PC-3 (cell line): Measurements from ENCODE around the gene TANGO2. TPM values are rescaled to one million over a fixed set of nuclear protein-coding genes. Genes with fewer than 3 reads are reported as not detected.

Experiments
- ATAC-seq: fragments of 200-7000 bp; cut with Tn5 transposase; 2 replicates; pipeline ENCODE4 v1.9.1; 2020; ENCODE audit warnings: mild to moderate bottlenecking, moderate library complexity
- BruUV-seq: library from RNA; stranded (reverse); fragments of 400-500 nt; replicated peaks from 2 replicates; lab custom pipeline; 2021; lab: Mats Ljungman, UMichigan
- CTCF ChIA-PET: fragments of 300-600 bp; sonication (Branson Sonifier 250); formaldehyde crosslinking; loops from one replicate; lab custom pipeline; 2022; ENCODE audit warnings: antibody characterized with exemption; lab: Charles Lee
- POLR2A ChIA-PET: fragments of 300-600 bp; sonication (Branson Sonifier 250); formaldehyde crosslinking; loops from one replicate; lab custom pipeline; 2022; ENCODE audit warnings: antibody characterized with exemption; ENCODE audit not compliant: unreplicated experiment; lab: Charles Lee
- DNase-seq: peaks from one replicate; pipeline ENCODE4 v3.0.0-alpha.2; 2015
- H2AFZ ChIP-seq: fragments of 300-600 bp; sonication (generic); 2 replicates; pipeline ENCODE4 v1.6.0; 2016; ENCODE audit warnings: antibody characterized with exemption, low read length
- H3F3A ChIP-seq: fragments of 300-600 bp; sonication (generic); one replicate; pipeline ENCODE4 v1.6.0; 2017; ENCODE audit warnings: antibody characterized with exemption, low read length, control low read depth, mild to moderate bottlenecking; ENCODE audit not compliant: unreplicated experiment
- H3K27ac ChIP-seq: fragments of 300-600 bp; sonication (generic); 2 replicates; pipeline ENCODE4 v1.5.1; 2016; ENCODE audit warnings: mild to moderate bottlenecking, low read length
- H3K27me3 ChIP-seq: fragments of 300-600 bp; sonication (generic); 2 replicates; pipeline ENCODE4 v1.6.1; 2016; ENCODE audit warnings: low read length, mixed read lengths
- H3K36me3 ChIP-seq: fragments of 300-600 bp; sonication (generic); 2 replicates; pipeline ENCODE4 v1.6.1; 2016; ENCODE audit warnings: low read depth, mixed run types, low read length, mixed read lengths
- H3K4me1 ChIP-seq: fragments of 300-600 bp; sonication (generic); 2 replicates; pipeline ENCODE4 v1.5.1; 2016; ENCODE audit warnings: low read length; ENCODE audit not compliant: insufficient read depth
- H3K4me2 ChIP-seq: fragments of 300-600 bp; sonication (generic); 2 replicates; pipeline ENCODE4 v1.6.0; 2016; ENCODE audit warnings: low read length
- H3K4me3 ChIP-seq: fragments of 300-600 bp; sonication (generic); 2 replicates; pipeline ENCODE4 v1.5.1; 2016; ENCODE audit warnings: mild to moderate bottlenecking, low read length, mixed read lengths
- H3K79me2 ChIP-seq: fragments of 300-600 bp; sonication (generic); 2 replicates; pipeline ENCODE4 v1.6.1; 2017; ENCODE audit warnings: low read length, mixed read lengths
- H3K9ac ChIP-seq: fragments of 300-600 bp; sonication (generic); 2 replicates; pipeline ENCODE4 v1.6.0; 2016; ENCODE audit warnings: mild to moderate bottlenecking, low read length
- H3K9me2 ChIP-seq: fragments of 300-600 bp; sonication (generic); replicated peaks from 2 replicates; pipeline ENCODE4 v1.6.1; 2016; ENCODE audit warnings: mixed run types, low read length, mixed read lengths
- H3K9me3 ChIP-seq: fragments of 300-600 bp; sonication (generic); 2 replicates; pipeline ENCODE4 v1.6.1; 2016; ENCODE audit warnings: low read length, mixed read lengths
- H4K20me1 ChIP-seq: fragments of 300-600 bp; sonication (generic); 2 replicates; pipeline ENCODE4 v1.6.1; 2016; ENCODE audit warnings: low read length, mixed read lengths
- EZH2 ChIP-seq: fragments of 300-600 bp; sonication (generic); IDR thresholded peaks from one replicate; pipeline ENCODE4 v1.6.1; 2017; ENCODE audit warnings: antibody characterized with exemption, mild to moderate bottlenecking, low read length; ENCODE audit not compliant: unreplicated experiment
- EZH2phosphoT487 ChIP-seq: fragments of 300-600 bp; sonication (generic); IDR thresholded peaks from 2 replicates; pipeline ENCODE4 v1.6.1; 2018; ENCODE audit warnings: mild to moderate bottlenecking, antibody characterized with exemption, low read length, borderline replicate concordance
- intact Hi-C: fragments of 100-400 bp; cut with micrococcal nuclease; formaldehyde crosslinking; loops from 2 replicates; pipeline ENCODE4 v1.9.0; 2023
- total RNA-seq: library from RNA; depleted of rRNA; stranded (reverse); fragments of >200 nt; gene quantifications from 2 replicates; pipeline ENCODE4 v1.2.3, GENCODE V29; 2014
- TF ChIP-seq, protein P1 (sequence below): fragments of 300-600 bp; sonication (generic); conservative IDR thresholded peaks from 2 replicates; pipeline ENCODE4 v1.5.1; 2017; ENCODE audit warnings: antibody characterized with exemption, low read depth, mild to moderate bottlenecking, low read length

Gene TANGO2
- total RNA-seq, 1 experiment from 2014 or later, result 23.5 TPM

DNA sequence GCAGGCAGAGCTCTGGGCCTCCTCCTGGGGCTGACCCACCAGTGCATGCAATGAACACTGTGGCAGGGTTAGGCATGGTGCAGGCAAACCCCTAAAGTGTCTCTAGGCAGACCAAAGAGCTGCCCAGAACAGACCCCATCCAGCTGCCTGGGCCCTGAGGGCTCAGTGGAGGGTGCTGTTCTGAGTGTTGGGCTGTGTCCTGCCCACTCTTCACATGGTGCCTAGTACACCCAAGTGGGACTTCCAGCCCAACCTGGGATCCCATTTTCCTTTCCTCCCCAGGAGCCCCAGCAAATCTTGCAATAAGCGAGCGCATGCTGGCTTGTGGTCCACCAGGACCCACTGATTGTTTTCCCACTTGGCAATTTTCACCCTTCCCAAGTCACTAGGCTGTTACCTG, 30.7 kb upstream of the TANGO2 start:
- CTCF ChIA-PET, result no interaction called here

DNA sequence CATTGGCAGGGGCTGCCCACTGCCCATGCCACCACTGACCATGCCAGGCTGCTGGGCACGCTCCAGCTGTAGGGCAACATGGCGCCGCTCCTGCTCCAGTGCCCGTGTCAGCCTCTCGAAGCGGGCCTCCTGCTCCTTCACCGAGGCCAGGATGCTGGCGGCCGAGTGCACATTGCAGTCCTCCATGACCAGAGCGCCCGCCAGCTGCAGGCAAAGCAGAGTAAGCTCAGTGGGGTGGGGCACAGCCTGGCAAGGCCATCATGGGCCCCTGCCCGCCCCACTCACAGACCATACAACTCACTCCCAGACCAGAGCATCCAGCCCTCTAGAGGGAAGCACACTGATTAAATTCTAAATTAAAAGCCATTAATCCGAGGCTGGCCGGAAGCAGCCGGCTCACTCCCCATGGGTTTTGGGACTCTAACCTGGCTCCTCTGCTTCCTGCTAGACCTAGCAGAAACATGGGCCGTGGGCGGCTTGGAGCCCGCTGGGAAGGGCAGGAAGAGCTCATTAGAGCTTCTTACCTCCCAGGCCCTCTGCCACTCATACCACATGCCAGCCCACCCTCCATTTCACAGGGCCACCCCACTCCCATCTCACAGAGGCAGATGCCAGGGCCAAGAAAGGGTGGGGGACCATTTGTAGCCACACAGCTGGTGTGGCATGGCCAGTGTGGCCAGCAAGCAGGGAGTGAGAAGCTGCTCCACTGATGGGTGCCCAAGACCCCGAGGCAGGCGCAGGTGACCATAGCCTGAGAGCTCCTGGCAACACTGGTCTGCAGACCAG, 30.1 kb upstream of the TANGO2 start:
- Histone ChIP-seq H2AFZ (no peak overlapping the region), H4K20me1 (no peaks in the 10 kb centered on the region), H3K4me2 (no peak overlapping the region), H3K36me3 (no peaks in the 10 kb centered on the region), H3K79me2 (no peaks in the 10 kb centered on the region), H3K9me2 (no peaks in the 10 kb centered on the region), H3K27ac (no peak overlapping the region), H3K4me1 (peaks cover 7% of the 10 kb centered on the region; the same call in 1 of the 2 replicates), H3K9ac (no peak overlapping the region), H3K4me3 (no peak overlapping the region), H3K27me3 (no peaks in the 10 kb centered on the region), H3K9me3 (no peaks in the 10 kb centered on the region), H3F3A (no peaks in the 10 kb centered on the region)
- TF ChIP-seq EZH2phosphoT487 (no peak), EZH2 (no peak)
- TF ChIP-seq, protein P1, sequence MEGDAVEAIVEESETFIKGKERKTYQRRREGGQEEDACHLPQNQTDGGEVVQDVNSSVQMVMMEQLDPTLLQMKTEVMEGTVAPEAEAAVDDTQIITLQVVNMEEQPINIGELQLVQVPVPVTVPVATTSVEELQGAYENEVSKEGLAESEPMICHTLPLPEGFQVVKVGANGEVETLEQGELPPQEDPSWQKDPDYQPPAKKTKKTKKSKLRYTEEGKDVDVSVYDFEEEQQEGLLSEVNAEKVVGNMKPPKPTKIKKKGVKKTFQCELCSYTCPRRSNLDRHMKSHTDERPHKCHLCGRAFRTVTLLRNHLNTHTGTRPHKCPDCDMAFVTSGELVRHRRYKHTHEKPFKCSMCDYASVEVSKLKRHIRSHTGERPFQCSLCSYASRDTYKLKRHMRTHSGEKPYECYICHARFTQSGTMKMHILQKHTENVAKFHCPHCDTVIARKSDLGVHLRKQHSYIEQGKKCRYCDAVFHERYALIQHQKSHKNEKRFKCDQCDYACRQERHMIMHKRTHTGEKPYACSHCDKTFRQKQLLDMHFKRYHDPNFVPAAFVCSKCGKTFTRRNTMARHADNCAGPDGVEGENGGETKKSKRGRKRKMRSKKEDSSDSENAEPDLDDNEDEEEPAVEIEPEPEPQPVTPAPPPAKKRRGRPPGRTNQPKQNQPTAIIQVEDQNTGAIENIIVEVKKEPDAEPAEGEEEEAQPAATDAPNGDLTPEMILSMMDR, result no peak
- intact Hi-C loops, result no loop called here
- no peak for ATAC-seq
- ChIA-PET CTCF (no interaction called here), POLR2A (no interaction called here)
- no TSS peak for BruUV-seq
- no peak for DNase-seq

More for the DNA sequence above, 30.7 kb upstream of the TANGO2 start:
- intact Hi-C loops, result no loop called here
- ATAC-seq, result no peak
- BruUV-seq, result no TSS peak
- no peak overlapping the region for H3K9ac ChIP-seq
- H3K9me2 ChIP-seq, result no peaks in the 10 kb centered on the region
- H4K20me1 ChIP-seq, result no peaks in the 10 kb centered on the region
- H3K9me3 ChIP-seq, result no peaks in the 10 kb centered on the region
- POLR2A ChIA-PET, result no interaction called here
- peaks cover 8% of the 10 kb centered on the region; the same call in 1 of the 2 replicates for H3K4me1 ChIP-seq
- DNase-seq, result no peak
- H3K4me2 ChIP-seq, result no peak overlapping the region
- H3K79me2 ChIP-seq, result no peaks in the 10 kb centered on the region
- no peaks in the 10 kb centered on the region for H3K36me3 ChIP-seq
- H3K4me3 ChIP-seq, result no peak overlapping the region
- TF ChIP-seq, protein P1, result no peak
- TF ChIP-seq EZH2phosphoT487 (no peak), EZH2 (no peak)
- no peaks in the 10 kb centered on the region for H3K27me3 ChIP-seq
- no peak overlapping the region for H3K27ac ChIP-seq
- no peaks in the 10 kb centered on the region for H3F3A ChIP-seq
- H2AFZ ChIP-seq, result no peak overlapping the region

DNA sequence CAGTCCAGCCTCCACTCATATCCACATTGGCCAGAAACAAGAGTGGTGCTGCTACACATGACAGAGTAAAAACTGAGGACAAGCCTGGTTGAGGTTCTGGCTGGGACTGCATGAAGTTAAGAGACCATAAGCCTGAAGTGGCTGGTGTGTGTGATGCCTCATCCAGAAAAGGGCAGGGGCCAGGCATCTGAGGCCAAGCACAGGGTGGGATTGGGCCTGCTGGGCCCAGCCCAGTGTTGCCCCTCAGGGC, 29.6 kb upstream of the TANGO2 start:
- Histone ChIP-seq H3K4me3 (no peak overlapping the region), H3K9me2 (no peaks in the 10 kb centered on the region), H2AFZ (no peak overlapping the region), H3F3A (no peaks in the 10 kb centered on the region), H3K27ac (no peak overlapping the region), H4K20me1 (no peaks in the 10 kb centered on the region), H3K4me2 (no peak overlapping the region), H3K9ac (no peak overlapping the region), H3K4me1 (peaks cover 1% of the 10 kb centered on the region; the same call in 1 of the 2 replicates), H3K9me3 (no peaks in the 10 kb centered on the region), H3K36me3 (no peaks in the 10 kb centered on the region), H3K27me3 (no peaks in the 10 kb centered on the region), H3K79me2 (no peaks in the 10 kb centered on the region)
- no TSS peak for BruUV-seq
- CTCF ChIA-PET, result no interaction called here
- TF ChIP-seq EZH2, result no peak
- no peak for TF ChIP-seq EZH2phosphoT487
- TF ChIP-seq, protein P1, result no peak
- ATAC-seq, result no peak
- DNase-seq, result no peak
- intact Hi-C loops, result no loop called here
- POLR2A ChIA-PET, result no interaction called here
